Measurements from ENCODE around the gene FBXL7. TPM values are rescaled to one million over a fixed set of nuclear protein-coding genes. Genes with fewer than 3 reads are reported as not detected.

The FBXL7 gene
- total RNA-seq, 6 experiments from 2014 or later: 0.81 to 1.9 (median 1.3) TPM

GRCh38 chr5:15538516-15538915, 38.5 kb downstream of the FBXL7 start:
- intact Hi-C loops (cut with DNase I): no loop called here
- no peaks in the 10 kb centered on the region for H3K9me3 ChIP-seq
- 42% methylated on average over 2 of the region's 2 CpGs for WGBS (ENCODE audit: insufficient coverage, low coverage, low lambda C conversion rate, missing lambda C conversion rate)
- ATAC-seq (no peak), DNase-seq (no peak)
- no peaks in the 10 kb centered on the region for H3K27me3 ChIP-seq
- TF ChIP-seq CTCF (IDR thresholded peaks at IDR 0.05) (no peak), POLR2A (IDR thresholded peaks at IDR 0.05) (no peak)
- no peak overlapping the region for H3K4me3 ChIP-seq
- no peak overlapping the region for H3K27ac ChIP-seq
- no peaks in the 10 kb centered on the region for H3K4me1 ChIP-seq
- H3K36me3 ChIP-seq: no peaks in the 10 kb centered on the region

GRCh38 chr5:15539951-15540350, 40.0 kb downstream of the FBXL7 start:
- intact Hi-C loops (cut with DNase I): no loop called here
- no peak for DNase-seq

GRCh38 chr5:15544039-15544438, 44.1 kb downstream of the FBXL7 start:
- Histone ChIP-seq H3K4me3 (no peak overlapping the region), H3K4me1 (no peaks in the 10 kb centered on the region), H3K9me3 (no peaks in the 10 kb centered on the region), H3K36me3 (no peaks in the 10 kb centered on the region), H3K27ac (no peak overlapping the region), H3K27me3 (no peaks in the 10 kb centered on the region)
- TF ChIP-seq POLR2A (IDR thresholded peaks at IDR 0.05) (no peak), CTCF (IDR thresholded peaks at IDR 0.05) (no peak)
- intact Hi-C loops (cut with DNase I): no loop called here
- ATAC-seq: no peak
- 58% methylated on average over 4 of the region's 4 CpGs for WGBS (ENCODE audit: insufficient coverage, low coverage, low lambda C conversion rate, missing lambda C conversion rate)
- DNase-seq: no peak

More at GRCh38 chr5:15539951-15540350, 40.0 kb downstream of the FBXL7 start:
- Histone ChIP-seq H3K4me3 (no peak overlapping the region), H3K36me3 (no peaks in the 10 kb centered on the region), H3K27me3 (no peaks in the 10 kb centered on the region), H3K27ac (no peak overlapping the region), H3K9me3 (no peaks in the 10 kb centered on the region), H3K4me1 (no peaks in the 10 kb centered on the region)
- ATAC-seq: no peak
- 64% methylated on average over 2 of the region's 2 CpGs for WGBS (ENCODE audit: insufficient coverage, low coverage, low lambda C conversion rate, missing lambda C conversion rate)
- TF ChIP-seq POLR2A (IDR thresholded peaks at IDR 0.05): no peak
- no peak for TF ChIP-seq CTCF (IDR thresholded peaks at IDR 0.05)

- ATAC-seq (no peak), DNase-seq (no peak)
- WGBS (ENCODE audit: insufficient coverage, low coverage, low lambda C conversion rate, missing lambda C conversion rate): 67% methylated on average over 2 of the region's 2 CpGs
- no peaks in the 10 kb centered on the region for H3K36me3 ChIP-seq
- H3K27ac ChIP-seq: no peak overlapping the region
- TF ChIP-seq POLR2A (IDR thresholded peaks at IDR 0.05) (no peak), CTCF (IDR thresholded peaks at IDR 0.05) (no peak)
- intact Hi-C loops (cut with DNase I): no loop called here
- no peaks in the 10 kb centered on the region for H3K4me1 ChIP-seq
- H3K4me3 ChIP-seq: no peak overlapping the region
- H3K27me3 ChIP-seq: no peaks in the 10 kb centered on the region
- H3K9me3 ChIP-seq: no peaks in the 10 kb centered on the region
Measured at GRCh38 chr5:15545082-15545481, 45.1 kb downstream of the FBXL7 start.

- H3K27ac ChIP-seq: no peak overlapping the region
- WGBS (ENCODE audit: insufficient coverage, low coverage, low lambda C conversion rate, missing lambda C conversion rate): 76% methylated on average over 4 of the region's 4 CpGs
- DNase-seq (no peak), ATAC-seq (no peak)
- H3K4me1 ChIP-seq: no peaks in the 10 kb centered on the region
- TF ChIP-seq POLR2A (IDR thresholded peaks at IDR 0.05) (no peak), CTCF (IDR thresholded peaks at IDR 0.05) (no peak)
- no peaks in the 10 kb centered on the region for H3K9me3 ChIP-seq
- intact Hi-C loops (cut with DNase I): no loop called here
- H3K27me3 ChIP-seq: no peaks in the 10 kb centered on the region
- no peaks in the 10 kb centered on the region for H3K36me3 ChIP-seq
- H3K4me3 ChIP-seq: no peak overlapping the region
Measured at GRCh38 chr5:15547261-15547839, 47.4 kb downstream of the FBXL7 start.

Data from right lobe of liver (tissue), 6 donors.